Esophagus muscularis mucosa (tissue), 3 donors: Measurements from ENCODE around the gene ZNF3.

ENCODE experiments used
- CTCF ChIP-seq, 3 experiments: fragments of 200-600 bp in 2 of 3; fragments of 450-650 bp in 1 of 3; sonication (generic) in 2 of 3; IDR thresholded peaks; one replicate each; pipeline ENCODE4 v1.5.1; 2017 to 2019; ENCODE audit warnings: antibody characterized with exemption in 3 of 3, mild to moderate bottlenecking in 2 of 3, moderate library complexity in 1 of 3
- POLR2A ChIP-seq: fragments of 450-650 bp; IDR thresholded peaks from one replicate; pipeline ENCODE4 v1.6.1; 2017; ENCODE audit warnings: antibody characterized with exemption, moderate library complexity, mild to moderate bottlenecking, low read depth

- TF ChIP-seq CTCF (IDR thresholded peaks at IDR 0.05) (no peak), POLR2A (no peak)
These were observed 26.4 kb upstream of the ZNF3 start for GRCh38 chr7:100107890-100108289.
